Endothelial cell of umbilical vein (primary cell): ENCODE measurements around the gene SCAF11. TPM values are rescaled to one million over a fixed set of nuclear protein-coding genes. Genes with fewer than 3 reads are reported as not detected.
"Not testable (repeated sequence)": the region's sequence is repeated elsewhere in the genome, so short reads cannot be mapped to it uniquely, and the experiment has no call there.

Source experiments
- BruUV-seq: library from RNA; stranded (reverse); fragments of 400-500 nt; replicated peaks from 2 replicates; lab custom pipeline; 2021; lab: Mats Ljungman, UMichigan
- CTCF ChIA-PET: fragments of 300-600, 350-600 bp; sonication (Branson Sonifier 250); formaldehyde crosslinking; loops from one replicate; lab custom pipeline; 2021; ENCODE audit warnings: antibody characterized with exemption, inconsistent platforms; lab: Charles Lee
- POLR2A ChIA-PET: fragments of 300-600, 350-600 bp; sonication (Branson Sonifier 250); formaldehyde crosslinking; loops from one replicate; lab custom pipeline; 2021; ENCODE audit warnings: antibody characterized with exemption, inconsistent platforms; lab: Charles Lee
- DNase-seq: peaks from one replicate; pipeline ENCODE4 v3.0.0-alpha.2; 2011; ENCODE audit warnings: low read depth, low spot score
- FAIRE-seq: peaks from 2 replicates; lab custom pipeline; 2011; peaks lifted over from hg19 to GRCh38; lab: Jason Lieb, UNC
- H2AFZ ChIP-seq: 2 replicates; pipeline ENCODE4 v1.6.0; 2012; ENCODE audit warnings: low read depth, low read length, control low read depth, inconsistent platforms
- H3K27ac ChIP-seq: 2 replicates; pipeline ENCODE4 v1.5.1; 2011; ENCODE audit warnings: low read depth, mild to moderate bottlenecking, control low read depth, low read length, moderate library complexity; ENCODE audit not compliant: insufficient read depth
- H3K27me3 ChIP-seq, 2 experiments: 2 replicates each; pipeline versions ENCODE4 v1.6.0 to v1.6.1; 2011; ENCODE audit warnings: low read length in 2 of 2, mixed read lengths in 1 of 2; ENCODE audit not compliant: control insufficient read depth in 2 of 2, insufficient read depth in 2 of 2
- H3K36me3 ChIP-seq, 2 experiments: 2 replicates in 1 of 2; 3 replicates in 1 of 2; pipeline ENCODE4 v1.5.1; 2011; ENCODE audit warnings: low read length in 2 of 2, mild to moderate bottlenecking in 1 of 2, moderate library complexity in 1 of 2; ENCODE audit not compliant: control insufficient read depth in 2 of 2, insufficient read depth in 2 of 2; ENCODE audit errors: extremely low read depth in 1 of 2
- H3K4me1 ChIP-seq: 3 replicates; pipeline ENCODE4 v1.5.1; 2011; ENCODE audit warnings: mild to moderate bottlenecking, low read length; ENCODE audit not compliant: control insufficient read depth, insufficient read depth; ENCODE audit errors: extremely low read depth
- H3K4me2 ChIP-seq: 2 replicates; pipeline ENCODE4 v1.6.1; 2011; ENCODE audit warnings: low read length, control low read depth, mixed read lengths; ENCODE audit not compliant: insufficient read depth
- H3K4me3 ChIP-seq, 3 experiments: fragments of 200-600 bp in 1 of 3; sonication (generic), shearing (Covaris generic) in 1 of 3; replicated peaks in 1 of 3; 2 replicates each; pipeline ENCODE4 v1.5.1; 2011 to 2016; ENCODE audit warnings: control low read depth in 3 of 3, low read length in 3 of 3, mild to moderate bottlenecking in 2 of 3, inconsistent platforms in 1 of 3, low read depth in 1 of 3, moderate library complexity in 1 of 3; ENCODE audit not compliant: insufficient read depth in 1 of 3
- H3K79me2 ChIP-seq: 2 replicates; pipeline ENCODE4 v1.6.0; 2012; ENCODE audit warnings: low read length, inconsistent platforms; ENCODE audit not compliant: control insufficient read depth, insufficient read depth
- H3K9ac ChIP-seq: replicated peaks from 2 replicates; pipeline ENCODE3; 2011; ENCODE audit warnings: low read length, control low read depth; ENCODE audit not compliant: insufficient read depth; ENCODE audit errors: extremely low read depth
- H3K9me1 ChIP-seq: replicated peaks from 3 replicates; pipeline ENCODE4 v1.6.0; 2011; ENCODE audit warnings: mild to moderate bottlenecking, low read length; ENCODE audit not compliant: control insufficient read depth, insufficient read depth; ENCODE audit errors: extremely low read depth
- H3K9me3 ChIP-seq: replicated peaks from 2 replicates; pipeline ENCODE4 v1.5.1; 2012; ENCODE audit warnings: low read length, inconsistent platforms; ENCODE audit not compliant: control insufficient read depth, insufficient read depth
- H4K20me1 ChIP-seq: replicated peaks from 2 replicates; pipeline ENCODE3; 2011; ENCODE audit warnings: mild to moderate bottlenecking, low read length; ENCODE audit not compliant: control insufficient read depth, insufficient read depth; ENCODE audit errors: extremely low read depth
- CTCF ChIP-seq, 2 donors: IDR thresholded peaks; 1 replicate in 1 of 2; 2 replicates in 1 of 2; pipeline ENCODE4 v1.5.1; 2011; ENCODE audit warnings: low read length in 2 of 2, mild to moderate bottlenecking in 2 of 2, moderate library complexity in 2 of 2, control low read depth in 1 of 2, inconsistent platforms in 1 of 2, low read depth in 1 of 2; ENCODE audit not compliant: insufficient read depth in 1 of 2; ENCODE audit errors: extremely low read depth in 1 of 2
- EZH2 ChIP-seq: IDR thresholded peaks from 2 replicates; pipeline ENCODE4 v1.6.1; 2012; ENCODE audit warnings: borderline replicate concordance, low read depth, mild to moderate bottlenecking, moderate library complexity, low read length, inconsistent platforms; ENCODE audit not compliant: severe bottlenecking
- JUN ChIP-seq: IDR thresholded peaks from 2 replicates; pipeline ENCODE4 v1.6.1; 2011; ENCODE audit warnings: borderline replicate concordance, low read depth; ENCODE audit not compliant: insufficient read length, insufficient read depth
- MAX ChIP-seq: IDR thresholded peaks from 2 replicates; pipeline ENCODE4 v1.6.1; 2011; ENCODE audit not compliant: insufficient read depth, insufficient read length
- POLR2A ChIP-seq: IDR thresholded peaks from 2 replicates; pipeline ENCODE4 v1.6.1; 2012; ENCODE audit warnings: low read depth, mild to moderate bottlenecking, control low read depth, low read length
- POLR2AphosphoS5 ChIP-seq: IDR thresholded peaks from 2 replicates; pipeline ENCODE4 v1.6.1; 2012; ENCODE audit warnings: low read depth, mild to moderate bottlenecking, control low read depth, low read length, moderate library complexity; ENCODE audit not compliant: insufficient read depth
- dilution Hi-C: fragments of 300-500 bp; cut with MboI; formaldehyde crosslinking; loops from one replicate; pipeline ENCODE4 v1.15.0; 2019; ENCODE audit warnings: low sequenced_read_pairs; ENCODE audit not compliant: extremely low pct_ligation_motif_present
- intact Hi-C: fragments of 100-400 bp; cut with micrococcal nuclease; formaldehyde crosslinking; loops from one replicate; pipeline ENCODE4 v1.10.0; 2022
- polyA plus RNA-seq, 4 experiments: library from polyadenylated mRNA; depleted of rRNA in 3 of 4; stranded (reverse) in 3 of 4; unstranded in 1 of 4; fragments of >200 nt; gene quantifications; 2 replicates each; pipeline versions ENCODE4 v1.2.1 to v1.2.3, GENCODE V29; 2011 to 2012; ENCODE audit warnings: missing spikeins in 1 of 4
- total RNA-seq: library from RNA; stranded (reverse); gene quantifications from 2 replicates; pipeline ENCODE4 v1.2.3, GENCODE V29; 2021

SCAF11 gene
- total and polyA plus RNA-seq, 2 donors (not counting 3 experiments of a cell fraction or from before 2014, with no cell fraction given) = 20.9 to 109 TPM

- Histone ChIP-seq H3K27me3 (peaks cover 0 to 4% of the 10 kb centered on the region in 2 experiments), H2AFZ (no peak overlapping the region), H3K9ac (no peak overlapping the region), H3K36me3 (no peaks in the 10 kb centered on the region), H3K9me3 (no peaks in the 10 kb centered on the region), H3K4me3 (no peak overlapping the region), H3K9me1 (no peaks in the 10 kb centered on the region), H3K4me1 (no peaks in the 10 kb centered on the region), H3K4me2 (no peak overlapping the region), H3K27ac (no peak overlapping the region), H3K79me2 (no peaks in the 10 kb centered on the region), H4K20me1 (no peaks in the 10 kb centered on the region)
- DNase-seq = no peak
- no peak for TF ChIP-seq JUN
- no peak for TF ChIP-seq EZH2
- no peak for TF ChIP-seq POLR2AphosphoS5
- TF ChIP-seq CTCF (IDR thresholded peaks at IDR 0.05; ENCODE audit: extremely low read depth in 1 of 2, insufficient read depth in 1 of 2, low read depth in 1 of 2, low read length in 2 of 2) = no peak
- no peak for TF ChIP-seq POLR2A
- no peak for TF ChIP-seq MAX
- POLR2A ChIA-PET = no interaction called here
- intact Hi-C loops (no loop called here), dilution Hi-C loops (no loop called here)
- BruUV-seq = no TSS peak
- FAIRE-seq = no peak
- CTCF ChIA-PET = no interaction called here
These were observed 30.4 kb upstream of the SCAF11 start for GRCh38 chr12:46020768-46021167.

- H3K9me1 ChIP-seq, H3K4me1 ChIP-seq, H3K27me3 ChIP-seq, intact Hi-C loops, H3K79me2 ChIP-seq, POLR2A ChIA-PET, H2AFZ ChIP-seq, H3K36me3 ChIP-seq, H3K9ac ChIP-seq, H4K20me1 ChIP-seq, H3K4me3 ChIP-seq, CTCF ChIA-PET, H3K4me2 ChIP-seq, FAIRE-seq, H3K9me3 ChIP-seq, H3K27ac ChIP-seq, dilution Hi-C loops, BruUV-seq, DNase-seq: not testable (repeated sequence)
These were observed 28.3 kb upstream of the SCAF11 start for GRCh38 chr12:46018712-46019111.

- BruUV-seq, H3K27ac ChIP-seq, H3K4me3 ChIP-seq: not testable (repeated sequence)
These were observed 27.5 kb upstream of the SCAF11 start for GRCh38 chr12:46017866-46018375.

More at GRCh38 chr12:46017866-46018375, 27.5 kb upstream of the SCAF11 start:
- H3K4me1 ChIP-seq, DNase-seq, H3K9me1 ChIP-seq, H2AFZ ChIP-seq, H3K27me3 ChIP-seq, H3K4me2 ChIP-seq, dilution Hi-C loops, CTCF ChIA-PET, H4K20me1 ChIP-seq, intact Hi-C loops, H3K9ac ChIP-seq, H3K79me2 ChIP-seq, H3K9me3 ChIP-seq, H3K36me3 ChIP-seq, FAIRE-seq, POLR2A ChIA-PET: not testable (repeated sequence)
